IPS DF 4.7 (cell line): ENCODE results near the gene PTPRB.

ENCODE experiments used
- DNase-seq: peaks from one replicate; pipeline ENCODE4 v3.0.0-alpha.2; 2013; ENCODE audit warnings: low spot score; ENCODE audit errors: extremely low read depth

PTPRB gene

GRCh38 chr12:70637303-70638085, at the start of gene PTPRB:
Gene PTPRB (minus strand): TSS chr12:70637429. CDS start chr12:70637395, 34 bp downstream.
- no peak for DNase-seq

- no peak for DNase-seq
Measured at GRCh38 chr12:70686907-70687306, 49.7 kb upstream of the PTPRB start.

- DNase-seq: no peak
Measured at GRCh38 chr12:70686299-70686698, 49.1 kb upstream of the PTPRB start.

GRCh38 chr12:70683976-70684375, 46.7 kb upstream of the PTPRB start:
- no peak for DNase-seq

GRCh38 chr12:70671698-70672097, 34.5 kb upstream of the PTPRB start:
- no peak for DNase-seq

GRCh38 chr12:70670948-70671347, 33.7 kb upstream of the PTPRB start:
- no peak for DNase-seq

- no peak for DNase-seq
Measured at GRCh38 chr12:70667253-70667652, 30.0 kb upstream of the PTPRB start.

GRCh38 chr12:70666364-70666763, 29.1 kb upstream of the PTPRB start:
- no peak for DNase-seq

- DNase-seq: no peak
Measured at GRCh38 chr12:70664465-70664881, 27.2 kb upstream of the PTPRB start.

GRCh38 chr12:70663838-70664237, 26.6 kb upstream of the PTPRB start:
- DNase-seq: no peak

GRCh38 chr12:70661466-70662161, 24.4 kb upstream of the PTPRB start:
- DNase-seq: no peak

GRCh38 chr12:70660620-70661219, 23.5 kb upstream of the PTPRB start:
- DNase-seq: no peak

GRCh38 chr12:70660002-70660604, 22.9 kb upstream of the PTPRB start:
- DNase-seq: no peak

GRCh38 chr12:70659077-70659606, 21.9 kb upstream of the PTPRB start:
- no peak for DNase-seq

GRCh38 chr12:70657616-70658286, 20.5 kb upstream of the PTPRB start:
- no peak for DNase-seq

- no peak for DNase-seq
Measured at GRCh38 chr12:70652451-70652850, 15.2 kb upstream of the PTPRB start.

GRCh38 chr12:70648831-70649230, 11.6 kb upstream of the PTPRB start:
- DNase-seq: no peak

GRCh38 chr12:70648191-70648590, 11.0 kb upstream of the PTPRB start:
- no peak for DNase-seq

- DNase-seq: no peak
Measured at GRCh38 chr12:70646850-70647249, 9.6 kb upstream of the PTPRB start.

GRCh38 chr12:70645494-70646317, 8.5 kb upstream of the PTPRB start:
- peak; percentile 49 for DNase-seq
